A549 (cell line): ENCODE measurements around the gene NHSL1.

Source experiments
- BHLHE40 ChIP-seq: IDR thresholded peaks from 2 replicates; pipeline ENCODE4 v1.6.1; 2012; ENCODE audit warnings: low read depth, low read length, inconsistent platforms
- EP300 ChIP-seq, 2 experiments: fragments of >200 bp; sonication (Bioruptor Twin); formaldehyde crosslinking; IDR thresholded peaks; 2 replicates in 1 of 2; 3 replicates in 1 of 2; pipeline ENCODE4 v1.6.1; 2016 to 2017
- GATA3 ChIP-seq: IDR thresholded peaks from 2 replicates; pipeline ENCODE4 v1.6.1; 2012; ENCODE audit warnings: borderline replicate concordance
- HDAC2 ChIP-seq: fragments of 200-600 bp; sonication (generic); IDR thresholded peaks from 2 replicates; pipeline ENCODE4 v1.6.1; 2016
- MAZ ChIP-seq: fragments of 150-350 bp; IDR thresholded peaks from 2 replicates; pipeline ENCODE4 v1.6.1; 2014; ENCODE audit warnings: antibody characterized with exemption, low read depth, low read length, borderline replicate concordance
- RCOR1 ChIP-seq: fragments of 150-350 bp; IDR thresholded peaks from 2 replicates; pipeline ENCODE4 v1.6.1; 2014; ENCODE audit warnings: antibody characterized with exemption, low read length, low read depth
- ZNF302 ChIP-seq: fragments of 250-450 bp; sonication (Bioruptor Pico); IDR thresholded peaks from 2 replicates; pipeline ENCODE4 v1.9.0; 2021; ENCODE audit warnings: inconsistent platforms, mild to moderate bottlenecking, moderate library complexity
- TF ChIP-seq, protein P1 (sequence below): IDR thresholded peaks from 2 replicates; pipeline ENCODE4 v1.6.1; 2012
- TF ChIP-seq, protein P2 (sequence below): fragments of >200 bp; sonication (Bioruptor Twin); formaldehyde crosslinking; IDR thresholded peaks from 3 replicates; pipeline ENCODE4 v1.5.1; 2016
- TF ChIP-seq, protein P3 (sequence below): fragments of 450-650 bp; IDR thresholded peaks from 2 replicates; pipeline ENCODE4 v1.6.1; 2014; ENCODE audit warnings: antibody characterized with exemption
- TF ChIP-seq, protein P4 (sequence below): fragments of 200-600 bp; sonication (generic); IDR thresholded peaks from 2 replicates; pipeline ENCODE4 v1.6.1; 2016; ENCODE audit warnings: antibody characterized with exemption, mild to moderate bottlenecking, moderate library complexity

DNA sequence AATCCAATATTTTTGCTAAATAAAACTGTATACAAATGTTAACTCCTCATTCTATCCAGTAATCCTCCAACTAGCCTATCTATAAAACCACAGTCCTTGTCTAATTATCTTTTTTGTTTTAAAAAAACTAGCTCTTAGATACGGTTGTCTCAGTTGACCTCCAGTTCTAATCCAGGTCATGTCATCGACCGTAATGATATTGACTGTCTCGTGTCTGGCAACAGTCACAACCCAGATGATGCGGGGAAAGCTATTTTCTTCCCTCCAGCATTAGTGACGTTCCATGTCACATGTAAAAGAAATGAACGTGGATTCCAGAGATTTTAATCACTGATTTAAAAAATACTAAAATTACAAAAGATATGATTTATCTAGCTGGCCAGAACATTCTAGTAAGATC, 59.7 kb downstream of the NHSL1 start:
- TF ChIP-seq, protein P1, sequence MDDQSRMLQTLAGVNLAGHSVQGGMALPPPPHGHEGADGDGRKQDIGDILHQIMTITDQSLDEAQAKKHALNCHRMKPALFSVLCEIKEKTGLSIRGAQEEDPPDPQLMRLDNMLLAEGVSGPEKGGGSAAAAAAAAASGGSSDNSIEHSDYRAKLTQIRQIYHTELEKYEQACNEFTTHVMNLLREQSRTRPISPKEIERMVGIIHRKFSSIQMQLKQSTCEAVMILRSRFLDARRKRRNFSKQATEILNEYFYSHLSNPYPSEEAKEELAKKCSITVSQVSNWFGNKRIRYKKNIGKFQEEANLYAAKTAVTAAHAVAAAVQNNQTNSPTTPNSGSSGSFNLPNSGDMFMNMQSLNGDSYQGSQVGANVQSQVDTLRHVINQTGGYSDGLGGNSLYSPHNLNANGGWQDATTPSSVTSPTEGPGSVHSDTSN, result no peak
- TF ChIP-seq, protein P2, sequence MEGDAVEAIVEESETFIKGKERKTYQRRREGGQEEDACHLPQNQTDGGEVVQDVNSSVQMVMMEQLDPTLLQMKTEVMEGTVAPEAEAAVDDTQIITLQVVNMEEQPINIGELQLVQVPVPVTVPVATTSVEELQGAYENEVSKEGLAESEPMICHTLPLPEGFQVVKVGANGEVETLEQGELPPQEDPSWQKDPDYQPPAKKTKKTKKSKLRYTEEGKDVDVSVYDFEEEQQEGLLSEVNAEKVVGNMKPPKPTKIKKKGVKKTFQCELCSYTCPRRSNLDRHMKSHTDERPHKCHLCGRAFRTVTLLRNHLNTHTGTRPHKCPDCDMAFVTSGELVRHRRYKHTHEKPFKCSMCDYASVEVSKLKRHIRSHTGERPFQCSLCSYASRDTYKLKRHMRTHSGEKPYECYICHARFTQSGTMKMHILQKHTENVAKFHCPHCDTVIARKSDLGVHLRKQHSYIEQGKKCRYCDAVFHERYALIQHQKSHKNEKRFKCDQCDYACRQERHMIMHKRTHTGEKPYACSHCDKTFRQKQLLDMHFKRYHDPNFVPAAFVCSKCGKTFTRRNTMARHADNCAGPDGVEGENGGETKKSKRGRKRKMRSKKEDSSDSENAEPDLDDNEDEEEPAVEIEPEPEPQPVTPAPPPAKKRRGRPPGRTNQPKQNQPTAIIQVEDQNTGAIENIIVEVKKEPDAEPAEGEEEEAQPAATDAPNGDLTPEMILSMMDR, result no peak
- TF ChIP-seq, protein P3, sequence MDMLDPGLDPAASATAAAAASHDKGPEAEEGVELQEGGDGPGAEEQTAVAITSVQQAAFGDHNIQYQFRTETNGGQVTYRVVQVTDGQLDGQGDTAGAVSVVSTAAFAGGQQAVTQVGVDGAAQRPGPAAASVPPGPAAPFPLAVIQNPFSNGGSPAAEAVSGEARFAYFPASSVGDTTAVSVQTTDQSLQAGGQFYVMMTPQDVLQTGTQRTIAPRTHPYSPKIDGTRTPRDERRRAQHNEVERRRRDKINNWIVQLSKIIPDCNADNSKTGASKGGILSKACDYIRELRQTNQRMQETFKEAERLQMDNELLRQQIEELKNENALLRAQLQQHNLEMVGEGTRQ, result no peak
- TF ChIP-seq, protein P4, sequence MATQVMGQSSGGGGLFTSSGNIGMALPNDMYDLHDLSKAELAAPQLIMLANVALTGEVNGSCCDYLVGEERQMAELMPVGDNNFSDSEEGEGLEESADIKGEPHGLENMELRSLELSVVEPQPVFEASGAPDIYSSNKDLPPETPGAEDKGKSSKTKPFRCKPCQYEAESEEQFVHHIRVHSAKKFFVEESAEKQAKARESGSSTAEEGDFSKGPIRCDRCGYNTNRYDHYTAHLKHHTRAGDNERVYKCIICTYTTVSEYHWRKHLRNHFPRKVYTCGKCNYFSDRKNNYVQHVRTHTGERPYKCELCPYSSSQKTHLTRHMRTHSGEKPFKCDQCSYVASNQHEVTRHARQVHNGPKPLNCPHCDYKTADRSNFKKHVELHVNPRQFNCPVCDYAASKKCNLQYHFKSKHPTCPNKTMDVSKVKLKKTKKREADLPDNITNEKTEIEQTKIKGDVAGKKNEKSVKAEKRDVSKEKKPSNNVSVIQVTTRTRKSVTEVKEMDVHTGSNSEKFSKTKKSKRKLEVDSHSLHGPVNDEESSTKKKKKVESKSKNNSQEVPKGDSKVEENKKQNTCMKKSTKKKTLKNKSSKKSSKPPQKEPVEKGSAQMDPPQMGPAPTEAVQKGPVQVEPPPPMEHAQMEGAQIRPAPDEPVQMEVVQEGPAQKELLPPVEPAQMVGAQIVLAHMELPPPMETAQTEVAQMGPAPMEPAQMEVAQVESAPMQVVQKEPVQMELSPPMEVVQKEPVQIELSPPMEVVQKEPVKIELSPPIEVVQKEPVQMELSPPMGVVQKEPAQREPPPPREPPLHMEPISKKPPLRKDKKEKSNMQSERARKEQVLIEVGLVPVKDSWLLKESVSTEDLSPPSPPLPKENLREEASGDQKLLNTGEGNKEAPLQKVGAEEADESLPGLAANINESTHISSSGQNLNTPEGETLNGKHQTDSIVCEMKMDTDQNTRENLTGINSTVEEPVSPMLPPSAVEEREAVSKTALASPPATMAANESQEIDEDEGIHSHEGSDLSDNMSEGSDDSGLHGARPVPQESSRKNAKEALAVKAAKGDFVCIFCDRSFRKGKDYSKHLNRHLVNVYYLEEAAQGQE, result no peak
- TF ChIP-seq RCOR1 (no peak), EP300 (IDR thresholded peaks at IDR 0.05) (no peak), BHLHE40 (no peak), HDAC2 (no peak), ZNF302 (CRISPR knock-in tag) (no peak), GATA3 (no peak), MAZ (no peak)
